ENCODE results near the gene STK11IP.

DNA sequence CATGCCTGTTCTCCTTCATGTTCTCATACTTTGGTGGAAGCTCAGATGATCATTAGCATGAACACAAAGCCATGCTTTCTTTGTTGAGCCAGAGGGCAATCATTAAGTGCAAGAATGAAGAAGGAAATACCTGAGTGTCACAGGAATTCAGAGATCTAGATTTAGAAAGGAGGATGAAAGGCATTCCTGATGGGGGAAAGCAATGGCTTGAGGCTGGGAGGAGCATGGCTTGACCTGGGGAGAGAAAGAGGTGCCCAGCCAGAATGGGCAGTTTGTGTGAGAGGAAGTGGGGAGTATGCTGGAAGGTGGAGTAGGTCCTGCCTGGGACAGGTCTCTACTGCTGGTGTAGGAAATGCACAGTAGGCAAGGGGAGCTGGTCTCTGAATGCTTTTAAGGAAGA lies 64.9 kb downstream of the STK11IP start:
- TF ChIP-seq, protein P1, sequence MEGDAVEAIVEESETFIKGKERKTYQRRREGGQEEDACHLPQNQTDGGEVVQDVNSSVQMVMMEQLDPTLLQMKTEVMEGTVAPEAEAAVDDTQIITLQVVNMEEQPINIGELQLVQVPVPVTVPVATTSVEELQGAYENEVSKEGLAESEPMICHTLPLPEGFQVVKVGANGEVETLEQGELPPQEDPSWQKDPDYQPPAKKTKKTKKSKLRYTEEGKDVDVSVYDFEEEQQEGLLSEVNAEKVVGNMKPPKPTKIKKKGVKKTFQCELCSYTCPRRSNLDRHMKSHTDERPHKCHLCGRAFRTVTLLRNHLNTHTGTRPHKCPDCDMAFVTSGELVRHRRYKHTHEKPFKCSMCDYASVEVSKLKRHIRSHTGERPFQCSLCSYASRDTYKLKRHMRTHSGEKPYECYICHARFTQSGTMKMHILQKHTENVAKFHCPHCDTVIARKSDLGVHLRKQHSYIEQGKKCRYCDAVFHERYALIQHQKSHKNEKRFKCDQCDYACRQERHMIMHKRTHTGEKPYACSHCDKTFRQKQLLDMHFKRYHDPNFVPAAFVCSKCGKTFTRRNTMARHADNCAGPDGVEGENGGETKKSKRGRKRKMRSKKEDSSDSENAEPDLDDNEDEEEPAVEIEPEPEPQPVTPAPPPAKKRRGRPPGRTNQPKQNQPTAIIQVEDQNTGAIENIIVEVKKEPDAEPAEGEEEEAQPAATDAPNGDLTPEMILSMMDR (IDR thresholded peaks at IDR 0.05; ENCODE audit: low read length) = no peak
- TF ChIP-seq EZH2 (optimal IDR thresholded peaks at IDR 0.05; ENCODE audit: low read depth, low read length) (no peak), EZH2phosphoT487 (IDR thresholded peaks at IDR 0.05; ENCODE audit: low read length) (no peak)
